CMK (cell line): ENCODE data around the gene PSMB3.

Source experiments
- DNase-seq: peaks from one replicate; pipeline ENCODE4 v3.0.0-alpha.2; 2010; ENCODE audit warnings: low read depth

Gene PSMB3

GRCh38 chr17:38733982-38734973 lies 18.3 kb upstream of the PSMB3 start:
- DNase-seq, result no peak

GRCh38 chr17:38735161-38735997 lies 17.2 kb upstream of the PSMB3 start:
- no peak for DNase-seq

- DNase-seq, result no peak
Measured at GRCh38 chr17:38738007-38738662, 14.4 kb upstream of the PSMB3 start.

- no peak for DNase-seq
Measured at GRCh38 chr17:38738686-38739085, 13.9 kb upstream of the PSMB3 start.

GRCh38 chr17:38739305-38739704 lies 13.2 kb upstream of the PSMB3 start:
- DNase-seq, result no peak

- DNase-seq, result no peak
Measured at GRCh38 chr17:38740044-38740443, 12.5 kb upstream of the PSMB3 start.

- DNase-seq, result no peak
Measured at GRCh38 chr17:38740806-38741205, 11.7 kb upstream of the PSMB3 start.

GRCh38 chr17:38741461-38741860 lies 11.1 kb upstream of the PSMB3 start:
- DNase-seq, result no peak

- no peak for DNase-seq
Measured at GRCh38 chr17:38741921-38742410, 10.6 kb upstream of the PSMB3 start.

GRCh38 chr17:38742411-38743308 lies 9.9 kb upstream of the PSMB3 start:
- DNase-seq, result no peak

- DNase-seq, result no peak
Measured at GRCh38 chr17:38743556-38744171, 8.9 kb upstream of the PSMB3 start.

GRCh38 chr17:38745545-38745944 lies 7.0 kb upstream of the PSMB3 start:
- DNase-seq, result no peak

GRCh38 chr17:38746004-38746848 lies 6.3 kb upstream of the PSMB3 start:
- no peak for DNase-seq

- DNase-seq, result no peak
Measured at GRCh38 chr17:38746849-38747462, 5.6 kb upstream of the PSMB3 start.

- DNase-seq, result peak; percentile 49
Measured at GRCh38 chr17:38747463-38748148, 4.9 kb upstream of the PSMB3 start.

- peak; percentile 78 for DNase-seq
Measured at GRCh38 chr17:38748149-38748891, 4.2 kb upstream of the PSMB3 start, which contains the start of gene PCGF2. TSS of gene PCGF2 (minus strand) at chr17:38748336. CDS start at chr17:38740402, 7,934 bp downstream.

GRCh38 chr17:38748892-38749222 lies 3.7 kb upstream of the PSMB3 start:
- no peak for DNase-seq
